Measurements from ENCODE around the gene ATP5PD.

DNA sequence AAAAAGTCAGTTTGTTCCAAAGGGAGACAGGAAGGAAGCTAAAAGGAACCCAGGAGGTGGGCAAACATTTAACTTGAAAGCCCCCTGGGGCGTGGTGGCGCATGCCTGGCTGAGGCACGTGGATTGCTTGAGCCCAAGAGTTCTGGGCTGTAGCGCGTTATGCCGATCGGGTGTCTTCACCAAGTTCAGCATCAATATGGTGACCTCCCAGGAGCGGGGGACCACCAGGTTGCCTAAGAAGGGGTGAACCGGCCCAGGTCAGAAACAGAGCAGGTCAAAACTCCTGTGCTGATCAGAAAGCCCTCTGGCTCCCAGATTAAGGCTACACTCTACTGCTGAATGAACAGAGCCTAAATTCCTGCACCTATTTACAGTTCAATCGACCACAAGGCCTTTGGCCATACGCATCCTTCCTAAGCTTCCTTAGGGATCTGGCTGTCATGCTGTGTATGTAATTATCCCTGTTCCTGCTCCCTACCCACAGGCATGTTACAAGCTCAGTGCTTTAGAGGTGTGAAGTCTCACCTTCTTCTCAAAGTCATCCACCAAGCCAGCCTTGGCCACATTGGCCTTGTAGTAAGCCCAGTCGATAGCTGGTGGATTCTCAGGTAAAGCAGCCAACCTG, 5.0 kb downstream of the ATP5PD start:
- TF ChIP-seq POLR2AphosphoS5 (IDR thresholded peaks at IDR 0.05; ENCODE audit: low read depth, low read length) (no peak), POLR2A (IDR thresholded peaks at IDR 0.05; ENCODE audit: low read depth, low read length) (no peak)
